ENCODE data around the gene TIMM44. TPM values are rescaled to one million over a fixed set of nuclear protein-coding genes. Genes with fewer than 3 reads are reported as not detected.
A peak's percentile ranks its signal among the peaks of the same experiment; 100 is the strongest.
"Not testable (repeated sequence)": the region's sequence is repeated elsewhere in the genome, so short reads cannot be mapped to it uniquely, and the experiment has no call there.

TIMM44 gene
- total RNA-seq, 4 donors from 2014 or later = 59.7 to 102 (median 71.8) TPM

- intact Hi-C loops (cut with DNase I; ENCODE audit: low total_unique reads) = loop anchor here (5.0 kb wide), 1 partner anchor 1438 kb away; no protein-coding TSS in a partner anchor
- 49 to 60% methylated on average over 2 to 18 of the region's 18 CpGs for WGBS, 2 donors (ENCODE audit: low coverage in 1 of 2)
- H3K27ac ChIP-seq = no peak overlapping the region
- no peaks in the 10 kb centered on the region for H3K9me3 ChIP-seq
- in situ Hi-C loops (cut with MboI; ENCODE audit: low pct_ligation_motif_present in 1 of 4, low pct_unique_long_range_greater_than_20kb in 1 of 4, low sequenced_read_pairs in 3 of 4) = no loop called here
- peak; percentile 43 for DNase-seq
- peaks cover 3% of the 10 kb centered on the region for H3K27me3 ChIP-seq
- no peaks in the 10 kb centered on the region for H3K36me3 ChIP-seq
- TF ChIP-seq CTCF (IDR thresholded peaks at IDR 0.05) (no peak), EP300 (IDR thresholded peaks at IDR 0.05; ENCODE audit: low read depth) (no peak), POLR2AphosphoS5 (IDR thresholded peaks at IDR 0.05) (no peak), POLR2A (IDR thresholded peaks at IDR 0.05) (peak; percentile 6)
- H3K4me1 ChIP-seq = peaks cover 0 to 6% (median 3%) of the 10 kb centered on the region in 4 donors
- H3K4me3 ChIP-seq = no peak overlapping the region
Observed at GRCh38 chr19:7894612-7895309, 48.7 kb downstream of the TIMM44 start.

- H3K4me3 ChIP-seq; H3K27ac ChIP-seq; in situ Hi-C loops (cut with MboI; ENCODE audit: low pct_ligation_motif_present in 1 of 4, low pct_unique_long_range_greater_than_20kb in 1 of 4, low sequenced_read_pairs in 3 of 4); H3K9me3 ChIP-seq; H3K36me3 ChIP-seq; intact Hi-C loops (cut with DNase I; ENCODE audit: low total_unique reads); DNase-seq: not testable (repeated sequence)
- Histone ChIP-seq H3K4me1 (peaks cover 0 to 11% (median 5%) of the 10 kb centered on the region in 4 donors), H3K27me3 (peaks cover 14% of the 10 kb centered on the region)
- 87 to 97% methylated on average over 6 to 18 of the region's 18 CpGs for WGBS, 2 donors (ENCODE audit: low coverage in 1 of 2)
Observed at GRCh38 chr19:7893362-7894101, 49.9 kb downstream of the TIMM44 start.

- Histone ChIP-seq H3K4me3 (peak overlapping the region in 3 of 4 donors; percentile 36 to 48 (median 43)), H3K9me3 (no peaks in the 10 kb centered on the region), H3K4me1 (peaks cover 0 to 11% (median 9%) of the 10 kb centered on the region in 4 donors), H3K27ac (peak overlapping the region in 1 of 4 donors; percentile 29), H3K36me3 (no peaks in the 10 kb centered on the region), H3K27me3 (peaks cover 38% of the 10 kb centered on the region)
- intact Hi-C loops (cut with DNase I; ENCODE audit: low total_unique reads) (no loop called here), in situ Hi-C loops (cut with MboI; ENCODE audit: low pct_ligation_motif_present in 1 of 4, low pct_unique_long_range_greater_than_20kb in 1 of 4, low sequenced_read_pairs in 3 of 4) (no loop called here)
- 70% methylated on average over 8 of the region's 8 CpGs; no CpG with 5 or more reads in 1 of the 2 donors for WGBS, 2 donors (ENCODE audit: low coverage in 1 of 2)
- TF ChIP-seq POLR2A (IDR thresholded peaks at IDR 0.05) (no peak), POLR2AphosphoS5 (IDR thresholded peaks at IDR 0.05) (no peak)
- peak; percentile 8 for DNase-seq
Observed at GRCh38 chr19:7888826-7889217, 54.6 kb downstream of the TIMM44 start.

GRCh38 chr19:7888145-7888825, 55.2 kb downstream of the TIMM44 start, which contains the start of gene LRRC8E:
TSS of gene LRRC8E (plus strand) at chr19:7888510. CDS start at chr19:7895604, 7,094 bp downstream.
- in situ Hi-C loops (cut with MboI; ENCODE audit: low pct_ligation_motif_present in 1 of 4, low pct_unique_long_range_greater_than_20kb in 1 of 4, low sequenced_read_pairs in 3 of 4) (no loop called here), intact Hi-C loops (cut with DNase I; ENCODE audit: low total_unique reads) (no loop called here)
- Histone ChIP-seq H3K4me3 (peak within 1 kb of the TSS in 3 of 4 donors; percentile 36 to 48 (median 43)), H3K27me3 (peaks cover 38% of the 10 kb centered on the region), H3K9me3 (no peaks in the 10 kb centered on the region), H3K27ac (peak within 1 kb of the TSS in 1 of 4 donors; percentile 29), H3K4me1 (peaks cover 0 to 11% (median 9%) of the 10 kb centered on the region in 4 donors), H3K36me3 (no peaks in the 10 kb centered on the region)
- peak; percentile 79 for DNase-seq
- 11% methylated on average over 50 of the region's 53 CpGs; no CpG with 5 or more reads in 1 of the 2 donors for WGBS, 2 donors (ENCODE audit: low coverage in 1 of 2)
- TF ChIP-seq EP300 (IDR thresholded peaks at IDR 0.05; ENCODE audit: low read depth) (no peak), CTCF (IDR thresholded peaks at IDR 0.05) (no peak), POLR2AphosphoS5 (IDR thresholded peaks at IDR 0.05) (no peak), POLR2A (IDR thresholded peaks at IDR 0.05) (peak; percentile 30)
